GM23338 (cell line): ENCODE measurements around the gene NCOA7. TPM values are rescaled to one million over a fixed set of nuclear protein-coding genes. Genes with fewer than 3 reads are reported as not detected.

Source experiments
- ATAC-seq: fragments of 200-7000 bp; cut with Tn5 transposase; 3 replicates; pipeline ENCODE4 v1.9.1; 2020
- DNase-seq: peaks from one replicate; pipeline ENCODE4 v3.0.0-alpha.2; 2015; ENCODE audit warnings: low spot score
- H2AFZ ChIP-seq: fragments of 200-600 bp; sonication (generic); 2 replicates; pipeline ENCODE4 v1.8.0; 2016; ENCODE audit warnings: antibody characterized with exemption, mild to moderate bottlenecking, moderate library complexity
- H3F3A ChIP-seq: fragments of 200-600 bp; sonication (generic); replicated peaks from 2 replicates; pipeline ENCODE4 v1.8.0; 2017; ENCODE audit warnings: antibody characterized with exemption, mixed run types, low read depth
- H3K27ac ChIP-seq: fragments of 200-600 bp; sonication (generic); 2 replicates; pipeline ENCODE4 v1.6.1; 2016; ENCODE audit warnings: low read depth
- H3K27me3 ChIP-seq: fragments of 200-600 bp; sonication (generic); 2 replicates; pipeline ENCODE4 v1.8.0; 2016; ENCODE audit warnings: mild to moderate bottlenecking, mixed run types, moderate library complexity; ENCODE audit not compliant: insufficient read depth
- H3K36me3 ChIP-seq: fragments of 200-600 bp; sonication (generic); 2 replicates; pipeline ENCODE4 v1.8.0; 2016; ENCODE audit warnings: mild to moderate bottlenecking; ENCODE audit not compliant: insufficient read depth
- H3K4me1 ChIP-seq: fragments of 200-600 bp; sonication (generic); 2 replicates; pipeline ENCODE4 v1.8.0; 2016; ENCODE audit warnings: mild to moderate bottlenecking, moderate library complexity; ENCODE audit not compliant: insufficient read depth
- H3K4me2 ChIP-seq: fragments of 200-600 bp; sonication (generic); 2 replicates; pipeline ENCODE4 v1.7.1; 2017; ENCODE audit warnings: mixed run types
- H3K4me3 ChIP-seq: fragments of 200-600 bp; sonication (generic); 2 replicates; pipeline ENCODE4 v1.6.1; 2016; ENCODE audit warnings: mixed run types
- H3K79me2 ChIP-seq: fragments of 200-600 bp; sonication (generic); replicated peaks from 2 replicates; pipeline ENCODE4 v1.8.0; 2017; ENCODE audit warnings: mild to moderate bottlenecking; ENCODE audit not compliant: insufficient read depth
- H3K9me2 ChIP-seq: fragments of 200-600 bp; sonication (generic); 2 replicates; pipeline ENCODE4 v1.8.0; 2017; ENCODE audit not compliant: insufficient read depth
- H4K20me1 ChIP-seq: fragments of 200-600 bp; sonication (generic); replicated peaks from 2 replicates; pipeline ENCODE4 v1.8.0; 2017; ENCODE audit warnings: mild to moderate bottlenecking; ENCODE audit not compliant: insufficient read depth
- H3K27ac Mint-ChIP-seq: 2 replicates; pipeline ENCODE4 v1.8.0; 2020; ENCODE audit warnings: inconsistent platforms, mild to moderate bottlenecking, moderate library complexity, mixed read lengths
- H3K27me3 Mint-ChIP-seq: 3 replicates; pipeline ENCODE4 v1.8.0; 2022; ENCODE audit warnings: low read depth, mild to moderate bottlenecking, moderate library complexity, mixed read lengths, inconsistent platforms; ENCODE audit not compliant: insufficient read depth, poor library complexity
- H3K36me3 Mint-ChIP-seq: 3 replicates; pipeline ENCODE4 v1.8.0; 2021; ENCODE audit warnings: low read depth, mild to moderate bottlenecking, inconsistent platforms, moderate library complexity, mixed read lengths
- H3K4me1 Mint-ChIP-seq: 3 replicates; pipeline ENCODE4 v1.8.0; 2020; ENCODE audit warnings: mild to moderate bottlenecking, inconsistent platforms, mixed read lengths
- H3K4me3 Mint-ChIP-seq: 3 replicates; pipeline ENCODE4 v1.8.0; 2021; ENCODE audit warnings: moderate library complexity, mild to moderate bottlenecking, inconsistent platforms, mixed read lengths
- H3K9me3 Mint-ChIP-seq: 3 replicates; pipeline ENCODE4 v1.8.0; 2020; ENCODE audit warnings: moderate library complexity, mild to moderate bottlenecking, inconsistent platforms, mixed read lengths
- CREB1 ChIP-seq: fragments of 250-450 bp; sonication (Bioruptor Pico); IDR thresholded peaks from 2 replicates; pipeline ENCODE4 v1.5.0; 2020; ENCODE audit warnings: low read depth, mild to moderate bottlenecking, moderate library complexity
- ETS1 ChIP-seq: IDR thresholded peaks from 2 replicates; pipeline ENCODE4 v1.6.1; 2016; ENCODE audit warnings: antibody characterized with exemption
- EZH2 ChIP-seq: fragments of 200-600 bp; sonication (generic); IDR thresholded peaks from one replicate; pipeline ENCODE4 v1.8.0; 2017; ENCODE audit warnings: antibody characterized with exemption, mild to moderate bottlenecking, low read depth; ENCODE audit not compliant: unreplicated experiment
- EZH2phosphoT487 ChIP-seq: fragments of 200-600 bp; sonication (generic); IDR thresholded peaks from one replicate; pipeline ENCODE4 v1.8.1; 2018; ENCODE audit warnings: antibody characterized with exemption; ENCODE audit not compliant: unreplicated experiment
- JUNB ChIP-seq: IDR thresholded peaks from one replicate; pipeline ENCODE4 v1.6.1; 2016; ENCODE audit warnings: antibody characterized with exemption; ENCODE audit not compliant: unreplicated experiment
- NANOG ChIP-seq: IDR thresholded peaks from 2 replicates; pipeline ENCODE4 v1.6.1; 2016; ENCODE audit warnings: antibody characterized with exemption, borderline replicate concordance
- POLR2AphosphoS5 ChIP-seq: IDR thresholded peaks from 2 replicates; pipeline ENCODE4 v1.6.1; 2016; ENCODE audit warnings: antibody characterized with exemption, low read depth
- REST ChIP-seq: IDR thresholded peaks from one replicate; pipeline ENCODE4 v1.6.1; 2018; ENCODE audit warnings: antibody characterized with exemption; ENCODE audit not compliant: unreplicated experiment
- STAT1 ChIP-seq: IDR thresholded peaks from one replicate; pipeline ENCODE4 v1.6.1; 2016; ENCODE audit warnings: antibody characterized with exemption; ENCODE audit not compliant: unreplicated experiment
- ZNF114 ChIP-seq: fragments of 250-450 bp; sonication (Bioruptor Pico); IDR thresholded peaks from 2 replicates; pipeline ENCODE4 v1.5.0; 2020; ENCODE audit warnings: mild to moderate bottlenecking, moderate library complexity
- ZNF331 ChIP-seq: fragments of 250-450 bp; sonication (Bioruptor Pico); IDR thresholded peaks from 2 replicates; pipeline ENCODE4 v1.5.0; 2020; ENCODE audit warnings: low read depth, mild to moderate bottlenecking, moderate library complexity
- polyA plus RNA-seq: library from polyadenylated mRNA; unstranded; fragments of >200 nt; fragmentation: Nextera tagmentation; extraction: Ambion mirVana; gene quantifications from 2 replicates; pipeline ENCODE4 v1.2.1, GENCODE V29; 2016
- total RNA-seq: library from RNA; depleted of rRNA; stranded (reverse); fragments of >200 nt; shearing (Covaris generic); gene quantifications from 2 replicates; pipeline ENCODE4 v1.2.3, GENCODE V29; 2014
- TF ChIP-seq, protein P1 (sequence below), 2 experiments: fragments of 200-600 bp in 1 of 2; sonication (generic) in 1 of 2; conservative IDR thresholded peaks; 2 replicates each; pipeline versions ENCODE4 v1.5.1 to v1.6.1; 2016 to 2017; ENCODE audit warnings: antibody characterized with exemption in 2 of 2, low read depth in 2 of 2, mild to moderate bottlenecking in 2 of 2, moderate library complexity in 1 of 2

NCOA7 gene
- total and polyA plus RNA-seq, 2 experiments from 2014 or later: 9.3 to 15.7 TPM

GRCh38 chr6:125818772-125819260, 28.1 kb downstream of the NCOA7 start:
- Histone ChIP-seq H3K4me3 (no peak overlapping the region), H3K4me1 (no peaks in the 10 kb centered on the region)

DNA sequence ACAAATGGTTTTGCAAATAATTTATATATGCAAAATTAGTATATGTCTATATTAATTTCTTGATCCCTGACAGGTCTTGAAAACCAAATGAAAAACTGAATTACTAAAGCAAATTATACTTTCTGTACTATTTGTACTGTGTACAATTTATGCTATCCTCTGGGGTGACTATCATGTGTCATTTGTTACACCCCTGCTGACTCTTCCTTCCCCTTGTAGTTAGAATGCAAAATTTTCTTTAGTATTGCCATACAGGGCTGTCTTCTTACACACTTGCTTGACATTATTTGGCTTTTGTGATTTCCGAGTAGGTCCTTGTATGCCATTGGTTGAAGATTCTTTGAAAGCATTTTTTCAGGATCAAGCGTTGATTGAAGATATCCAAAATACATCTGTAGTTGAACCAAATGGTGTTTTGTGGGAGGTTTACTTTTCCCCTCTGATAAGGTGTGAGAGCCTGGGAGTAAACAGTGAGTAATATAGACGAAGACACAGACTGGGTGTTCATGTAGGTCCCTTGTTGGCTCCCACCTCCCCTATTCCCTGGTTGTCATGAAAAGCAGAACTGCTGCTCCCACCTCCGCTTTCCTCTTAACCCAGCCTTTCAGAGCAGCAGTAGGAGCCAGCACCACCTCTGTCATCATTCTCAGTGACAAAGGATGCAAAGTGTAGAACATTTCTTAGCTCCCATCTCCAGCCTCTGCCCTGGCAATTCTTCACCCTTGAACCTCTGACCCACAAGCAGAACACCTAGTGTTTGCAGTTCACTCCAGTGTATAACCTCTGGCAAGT, 29.0 kb downstream of the NCOA7 start:
- peaks cover 6% of the 10 kb centered on the region; the same call in 2 of the 3 replicates for H3K4me1 Mint-ChIP-seq
- H3K4me2 ChIP-seq: no peak overlapping the region
- ATAC-seq (no peak), DNase-seq (no peak)
- no peaks in the 10 kb centered on the region for H3K36me3 ChIP-seq
- H3K9me2 ChIP-seq: no peaks in the 10 kb centered on the region
- no peaks in the 10 kb centered on the region for H3K79me2 ChIP-seq
- no peaks in the 10 kb centered on the region for H3K27me3 ChIP-seq
- H3K27me3 Mint-ChIP-seq: peaks cover 3% of the 10 kb centered on the region
- no peaks in the 10 kb centered on the region for H3F3A ChIP-seq
- H4K20me1 ChIP-seq: no peaks in the 10 kb centered on the region
- H3K27ac ChIP-seq: no peak overlapping the region
- no peaks in the 10 kb centered on the region for H3K9me3 Mint-ChIP-seq
- no peaks in the 10 kb centered on the region for H3K4me1 ChIP-seq
- no peak overlapping the region for H2AFZ ChIP-seq
- no peaks in the 10 kb centered on the region for H3K36me3 Mint-ChIP-seq
- H3K27ac Mint-ChIP-seq: no peak overlapping the region
- no peak overlapping the region for H3K4me3 ChIP-seq
- H3K4me3 Mint-ChIP-seq: no peak overlapping the region
- TF ChIP-seq POLR2AphosphoS5: no peak
- TF ChIP-seq, protein P1, sequence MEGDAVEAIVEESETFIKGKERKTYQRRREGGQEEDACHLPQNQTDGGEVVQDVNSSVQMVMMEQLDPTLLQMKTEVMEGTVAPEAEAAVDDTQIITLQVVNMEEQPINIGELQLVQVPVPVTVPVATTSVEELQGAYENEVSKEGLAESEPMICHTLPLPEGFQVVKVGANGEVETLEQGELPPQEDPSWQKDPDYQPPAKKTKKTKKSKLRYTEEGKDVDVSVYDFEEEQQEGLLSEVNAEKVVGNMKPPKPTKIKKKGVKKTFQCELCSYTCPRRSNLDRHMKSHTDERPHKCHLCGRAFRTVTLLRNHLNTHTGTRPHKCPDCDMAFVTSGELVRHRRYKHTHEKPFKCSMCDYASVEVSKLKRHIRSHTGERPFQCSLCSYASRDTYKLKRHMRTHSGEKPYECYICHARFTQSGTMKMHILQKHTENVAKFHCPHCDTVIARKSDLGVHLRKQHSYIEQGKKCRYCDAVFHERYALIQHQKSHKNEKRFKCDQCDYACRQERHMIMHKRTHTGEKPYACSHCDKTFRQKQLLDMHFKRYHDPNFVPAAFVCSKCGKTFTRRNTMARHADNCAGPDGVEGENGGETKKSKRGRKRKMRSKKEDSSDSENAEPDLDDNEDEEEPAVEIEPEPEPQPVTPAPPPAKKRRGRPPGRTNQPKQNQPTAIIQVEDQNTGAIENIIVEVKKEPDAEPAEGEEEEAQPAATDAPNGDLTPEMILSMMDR (conservative IDR thresholded peaks at IDR 0.05; ENCODE audit: low read depth in 2 of 2): no peak
- TF ChIP-seq ZNF114 (CRISPR knock-in tag): no peak
- TF ChIP-seq REST: no peak
- TF ChIP-seq ZNF331 (CRISPR knock-in tag): no peak
- TF ChIP-seq EZH2: no peak
- TF ChIP-seq EZH2phosphoT487: no peak
- TF ChIP-seq STAT1: no peak
- TF ChIP-seq NANOG: no peak
- TF ChIP-seq CREB1 (CRISPR knock-in tag): no peak
- no peak for TF ChIP-seq ETS1
- no peak for TF ChIP-seq JUNB

More at GRCh38 chr6:125818772-125819260, 28.1 kb downstream of the NCOA7 start:
- ATAC-seq (no peak), DNase-seq (no peak)
- Histone ChIP-seq H3K9me2 (no peaks in the 10 kb centered on the region), H3K79me2 (no peaks in the 10 kb centered on the region), H3K27me3 (no peaks in the 10 kb centered on the region), H3K36me3 (no peaks in the 10 kb centered on the region), H4K20me1 (no peaks in the 10 kb centered on the region), H3K4me2 (no peak overlapping the region), H2AFZ (no peak overlapping the region), H3F3A (no peaks in the 10 kb centered on the region), H3K27ac (no peak overlapping the region)
- Mint-ChIP-seq H3K27ac (no peak overlapping the region), H3K4me3 (no peak overlapping the region), H3K27me3 (peaks cover 3% of the 10 kb centered on the region), H3K4me1 (peaks cover 6% of the 10 kb centered on the region; the same call in 2 of the 3 replicates), H3K9me3 (no peaks in the 10 kb centered on the region), H3K36me3 (no peaks in the 10 kb centered on the region)
- TF ChIP-seq STAT1 (no peak), ZNF114 (CRISPR knock-in tag) (no peak), ETS1 (no peak)
